Measurements from ENCODE around the gene CP. TPM values are rescaled to one million over a fixed set of nuclear protein-coding genes. Genes with fewer than 3 reads are reported as not detected.

CP gene
- total RNA-seq, 1 donor from 2014 or later: 0.48 TPM

GRCh38 chr3:149214702-149215101 lies 6.9 kb downstream of the CP start:
- H3K27ac Mint-ChIP-seq (ENCODE audit: unreplicated experiment): no peak overlapping the region
- no peak overlapping the region for H3K4me2 ChIP-seq (ENCODE audit: low read length)
- H4K20me1 ChIP-seq (ENCODE audit: insufficient read depth, low read length): no peaks in the 10 kb centered on the region
- H3K79me2 ChIP-seq (ENCODE audit: insufficient read depth, low read length): no peaks in the 10 kb centered on the region
- FAIRE-seq (no peak), DNase-seq (ENCODE audit: low read depth) (no peak)
- H3K27me3 Mint-ChIP-seq (ENCODE audit: low read depth, unreplicated experiment): no peaks in the 10 kb centered on the region
- H3K36me3 Mint-ChIP-seq (ENCODE audit: low read depth, unreplicated experiment): no peaks in the 10 kb centered on the region
- no peaks in the 10 kb centered on the region for H3K9me3 Mint-ChIP-seq (ENCODE audit: unreplicated experiment)
- H3K4me1 ChIP-seq (ENCODE audit: insufficient read depth, low read length): no peaks in the 10 kb centered on the region
- no peak overlapping the region for H3K27ac ChIP-seq (ENCODE audit: low read depth, low read length)
- no peak overlapping the region for H3K9ac ChIP-seq (ENCODE audit: low read length)
- H3K36me3 ChIP-seq (ENCODE audit: insufficient read depth, low read length): no peaks in the 10 kb centered on the region
- H3K4me3 Mint-ChIP-seq (ENCODE audit: unreplicated experiment): no peak overlapping the region
- H2AFZ ChIP-seq (ENCODE audit: low read depth, low read length): no peak overlapping the region
- no peaks in the 10 kb centered on the region for H3K9me3 ChIP-seq (ENCODE audit: insufficient read depth, low read depth, low read length)
- TF ChIP-seq EZH2 (IDR thresholded peaks at IDR 0.05; ENCODE audit: insufficient read depth, low read length) (no peak), CTCF (IDR thresholded peaks at IDR 0.05; ENCODE audit: insufficient read depth, low read depth, low read length) (no peak)
- H3K4me1 Mint-ChIP-seq (ENCODE audit: low read depth, unreplicated experiment): no peaks in the 10 kb centered on the region
- no peaks in the 10 kb centered on the region for H3K27me3 ChIP-seq (ENCODE audit: insufficient read depth, low read length)
- H3K4me3 ChIP-seq (ENCODE audit: insufficient read depth, low read depth, low read length): no peak overlapping the region

- H3K4me3 Mint-ChIP-seq (ENCODE audit: unreplicated experiment): no peak overlapping the region
- no peaks in the 10 kb centered on the region for H3K36me3 Mint-ChIP-seq (ENCODE audit: low read depth, unreplicated experiment)
- H3K4me2 ChIP-seq (ENCODE audit: low read length): no peak overlapping the region
- TF ChIP-seq CTCF (IDR thresholded peaks at IDR 0.05; ENCODE audit: insufficient read depth, low read depth, low read length): no peak
- TF ChIP-seq EZH2 (IDR thresholded peaks at IDR 0.05; ENCODE audit: insufficient read depth, low read length): no peak
- no peaks in the 10 kb centered on the region for H3K4me1 ChIP-seq (ENCODE audit: insufficient read depth, low read length)
- no peak overlapping the region for H3K9ac ChIP-seq (ENCODE audit: low read length)
- FAIRE-seq (no peak), DNase-seq (ENCODE audit: low read depth) (no peak)
- H3K27me3 ChIP-seq (ENCODE audit: insufficient read depth, low read length): no peaks in the 10 kb centered on the region
- H3K79me2 ChIP-seq (ENCODE audit: insufficient read depth, low read length): no peaks in the 10 kb centered on the region
- H3K9me3 ChIP-seq (ENCODE audit: insufficient read depth, low read depth, low read length): no peaks in the 10 kb centered on the region
- H4K20me1 ChIP-seq (ENCODE audit: insufficient read depth, low read length): no peaks in the 10 kb centered on the region
- no peaks in the 10 kb centered on the region for H3K9me3 Mint-ChIP-seq (ENCODE audit: unreplicated experiment)
- H3K4me3 ChIP-seq (ENCODE audit: insufficient read depth, low read depth, low read length): no peak overlapping the region
- H3K4me1 Mint-ChIP-seq (ENCODE audit: low read depth, unreplicated experiment): no peaks in the 10 kb centered on the region
- H3K36me3 ChIP-seq (ENCODE audit: insufficient read depth, low read length): no peaks in the 10 kb centered on the region
- H2AFZ ChIP-seq (ENCODE audit: low read depth, low read length): no peak overlapping the region
- H3K27ac Mint-ChIP-seq (ENCODE audit: unreplicated experiment): no peak overlapping the region
- no peak overlapping the region for H3K27ac ChIP-seq (ENCODE audit: low read depth, low read length)
- no peaks in the 10 kb centered on the region for H3K27me3 Mint-ChIP-seq (ENCODE audit: low read depth, unreplicated experiment)
Observed at GRCh38 chr3:149212386-149212785, 9.2 kb downstream of the CP start.

GRCh38 chr3:149209431-149209830 lies 12.2 kb downstream of the CP start:
- H3K4me1 ChIP-seq (ENCODE audit: insufficient read depth, low read length): no peaks in the 10 kb centered on the region
- no peak overlapping the region for H3K4me3 ChIP-seq (ENCODE audit: insufficient read depth, low read depth, low read length)
- TF ChIP-seq CTCF (IDR thresholded peaks at IDR 0.05; ENCODE audit: insufficient read depth, low read depth, low read length) (no peak), EZH2 (IDR thresholded peaks at IDR 0.05; ENCODE audit: insufficient read depth, low read length) (no peak)
- FAIRE-seq (no peak), DNase-seq (ENCODE audit: low read depth) (no peak)
- Mint-ChIP-seq H3K27me3 (ENCODE audit: low read depth, unreplicated experiment) (no peaks in the 10 kb centered on the region), H3K9me3 (ENCODE audit: unreplicated experiment) (no peaks in the 10 kb centered on the region), H3K4me1 (ENCODE audit: low read depth, unreplicated experiment) (no peaks in the 10 kb centered on the region), H3K27ac (ENCODE audit: unreplicated experiment) (no peak overlapping the region), H3K4me3 (ENCODE audit: unreplicated experiment) (no peak overlapping the region), H3K36me3 (ENCODE audit: low read depth, unreplicated experiment) (no peaks in the 10 kb centered on the region)
- no peak overlapping the region for H2AFZ ChIP-seq (ENCODE audit: low read depth, low read length)
- no peaks in the 10 kb centered on the region for H3K9me3 ChIP-seq (ENCODE audit: insufficient read depth, low read depth, low read length)
- H3K36me3 ChIP-seq (ENCODE audit: insufficient read depth, low read length): no peaks in the 10 kb centered on the region
- H3K4me2 ChIP-seq (ENCODE audit: low read length): no peak overlapping the region
- H3K27ac ChIP-seq (ENCODE audit: low read depth, low read length): no peak overlapping the region
- no peaks in the 10 kb centered on the region for H3K27me3 ChIP-seq (ENCODE audit: insufficient read depth, low read length)
- H3K79me2 ChIP-seq (ENCODE audit: insufficient read depth, low read length): no peaks in the 10 kb centered on the region
- H3K9ac ChIP-seq (ENCODE audit: low read length): no peak overlapping the region
- H4K20me1 ChIP-seq (ENCODE audit: insufficient read depth, low read length): no peaks in the 10 kb centered on the region

All from astrocyte (in vitro differentiated cells and primary cell).